ENCODE measurements around the gene MATN1. TPM values are rescaled to one million over a fixed set of nuclear protein-coding genes. Genes with fewer than 3 reads are reported as not detected.

Gene MATN1
- polyA plus RNA-seq, 1 donor from 2014 or later, result 0.22 TPM

- no peaks in the 10 kb centered on the region for H3K27me3 ChIP-seq (ENCODE audit: insufficient read depth, low read depth, low read length)
- H3K27ac ChIP-seq (ENCODE audit: low read length), result no peak overlapping the region
- no peak overlapping the region for H3K9ac ChIP-seq (ENCODE audit: low read length)
- no peak overlapping the region for H3K4me2 ChIP-seq (ENCODE audit: low read length)
- H3K36me3 ChIP-seq (ENCODE audit: insufficient read depth, low read length), result no peaks in the 10 kb centered on the region
- H2AFZ ChIP-seq (ENCODE audit: low read depth, low read length), result no peak overlapping the region
- H3K9me3 ChIP-seq (ENCODE audit: low read length), result no peaks in the 10 kb centered on the region
- no peak for TF ChIP-seq EP300 (conservative IDR thresholded peaks at IDR 0.05; ENCODE audit: poor library complexity, severe bottlenecking)
- TF ChIP-seq TAF1 (IDR thresholded peaks at IDR 0.05; ENCODE audit: low read depth), result no peak
- no peak for TF ChIP-seq POLR2AphosphoS5 (IDR thresholded peaks at IDR 0.05)
- no peak for TF ChIP-seq SMC3 (conservative IDR thresholded peaks at IDR 0.05; ENCODE audit: poor library complexity)
- no peak for TF ChIP-seq CTCF (IDR thresholded peaks at IDR 0.05; ENCODE audit: poor library complexity, severe bottlenecking)
- no peak for TF ChIP-seq EZH2 (IDR thresholded peaks at IDR 0.05; ENCODE audit: borderline replicate concordance, insufficient read depth, low read length, poor library complexity, severe bottlenecking)
- no peak for TF ChIP-seq MXI1 (conservative IDR thresholded peaks at IDR 0.05; ENCODE audit: poor library complexity, severe bottlenecking)
- TF ChIP-seq RAD21 (conservative IDR thresholded peaks at IDR 0.05), result no peak
- TF ChIP-seq, protein P1, sequence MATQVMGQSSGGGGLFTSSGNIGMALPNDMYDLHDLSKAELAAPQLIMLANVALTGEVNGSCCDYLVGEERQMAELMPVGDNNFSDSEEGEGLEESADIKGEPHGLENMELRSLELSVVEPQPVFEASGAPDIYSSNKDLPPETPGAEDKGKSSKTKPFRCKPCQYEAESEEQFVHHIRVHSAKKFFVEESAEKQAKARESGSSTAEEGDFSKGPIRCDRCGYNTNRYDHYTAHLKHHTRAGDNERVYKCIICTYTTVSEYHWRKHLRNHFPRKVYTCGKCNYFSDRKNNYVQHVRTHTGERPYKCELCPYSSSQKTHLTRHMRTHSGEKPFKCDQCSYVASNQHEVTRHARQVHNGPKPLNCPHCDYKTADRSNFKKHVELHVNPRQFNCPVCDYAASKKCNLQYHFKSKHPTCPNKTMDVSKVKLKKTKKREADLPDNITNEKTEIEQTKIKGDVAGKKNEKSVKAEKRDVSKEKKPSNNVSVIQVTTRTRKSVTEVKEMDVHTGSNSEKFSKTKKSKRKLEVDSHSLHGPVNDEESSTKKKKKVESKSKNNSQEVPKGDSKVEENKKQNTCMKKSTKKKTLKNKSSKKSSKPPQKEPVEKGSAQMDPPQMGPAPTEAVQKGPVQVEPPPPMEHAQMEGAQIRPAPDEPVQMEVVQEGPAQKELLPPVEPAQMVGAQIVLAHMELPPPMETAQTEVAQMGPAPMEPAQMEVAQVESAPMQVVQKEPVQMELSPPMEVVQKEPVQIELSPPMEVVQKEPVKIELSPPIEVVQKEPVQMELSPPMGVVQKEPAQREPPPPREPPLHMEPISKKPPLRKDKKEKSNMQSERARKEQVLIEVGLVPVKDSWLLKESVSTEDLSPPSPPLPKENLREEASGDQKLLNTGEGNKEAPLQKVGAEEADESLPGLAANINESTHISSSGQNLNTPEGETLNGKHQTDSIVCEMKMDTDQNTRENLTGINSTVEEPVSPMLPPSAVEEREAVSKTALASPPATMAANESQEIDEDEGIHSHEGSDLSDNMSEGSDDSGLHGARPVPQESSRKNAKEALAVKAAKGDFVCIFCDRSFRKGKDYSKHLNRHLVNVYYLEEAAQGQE (IDR thresholded peaks at IDR 0.05; ENCODE audit: borderline replicate concordance), result no peak
- H3K79me2 ChIP-seq (replicated peaks; ENCODE audit: insufficient read depth, low read length), result no peaks in the 10 kb centered on the region
- H4K20me1 ChIP-seq (ENCODE audit: insufficient read depth), result no peaks in the 10 kb centered on the region
- no peaks in the 10 kb centered on the region for H3K9me2 ChIP-seq (ENCODE audit: insufficient read depth, low read length)
- H3F3A ChIP-seq (ENCODE audit: insufficient read depth, low read length, poor library complexity, severe bottlenecking), result no peaks in the 10 kb centered on the region
- H3K4me3 ChIP-seq (ENCODE audit: low read length), result no peak overlapping the region
Measured at GRCh38 chr1:30726773-30727684, 3.6 kb upstream of the MATN1 start.

- Histone ChIP-seq H3K4me2 (ENCODE audit: low read length) (no peak overlapping the region), H3F3A (ENCODE audit: insufficient read depth, low read length, poor library complexity, severe bottlenecking) (no peaks in the 10 kb centered on the region), H3K36me3 (ENCODE audit: insufficient read depth, low read length) (no peaks in the 10 kb centered on the region), H3K27ac (ENCODE audit: low read length) (no peak overlapping the region), H3K9me2 (ENCODE audit: insufficient read depth, low read length) (no peaks in the 10 kb centered on the region), H4K20me1 (ENCODE audit: insufficient read depth) (no peaks in the 10 kb centered on the region), H3K79me2 (replicated peaks; ENCODE audit: insufficient read depth, low read length) (no peaks in the 10 kb centered on the region), H3K27me3 (ENCODE audit: insufficient read depth, low read depth, low read length) (no peaks in the 10 kb centered on the region), H2AFZ (ENCODE audit: low read depth, low read length) (no peak overlapping the region), H3K9me3 (ENCODE audit: low read length) (no peaks in the 10 kb centered on the region), H3K9ac (ENCODE audit: low read length) (no peak overlapping the region), H3K4me3 (ENCODE audit: low read length) (no peak overlapping the region)
- no peak for TF ChIP-seq RAD21 (conservative IDR thresholded peaks at IDR 0.05)
- TF ChIP-seq CTCF (IDR thresholded peaks at IDR 0.05; ENCODE audit: poor library complexity, severe bottlenecking), result no peak
- TF ChIP-seq EP300 (conservative IDR thresholded peaks at IDR 0.05; ENCODE audit: poor library complexity, severe bottlenecking), result no peak
- TF ChIP-seq EZH2 (IDR thresholded peaks at IDR 0.05; ENCODE audit: borderline replicate concordance, insufficient read depth, low read length, poor library complexity, severe bottlenecking), result no peak
- no peak for TF ChIP-seq SMC3 (conservative IDR thresholded peaks at IDR 0.05; ENCODE audit: poor library complexity)
- TF ChIP-seq, protein P1 (IDR thresholded peaks at IDR 0.05; ENCODE audit: borderline replicate concordance), result no peak
- no peak for TF ChIP-seq MXI1 (conservative IDR thresholded peaks at IDR 0.05; ENCODE audit: poor library complexity, severe bottlenecking)
- TF ChIP-seq POLR2AphosphoS5 (IDR thresholded peaks at IDR 0.05), result no peak
Measured at GRCh38 chr1:30726236-30726635, 2.9 kb upstream of the MATN1 start.

Measured in neural cell (in vitro differentiated cells).